Gastrocnemius medialis (tissue), 4 donors: ENCODE data around the gene CA9.

Source experiments
- CTCF ChIP-seq, 5 experiments: fragments of 450-650 bp in 3 of 5; fragments of 200-600 bp in 2 of 5; sonication (generic) in 2 of 5; IDR thresholded peaks in 4 of 5; conservative IDR thresholded peaks in 1 of 5; 1 replicate in 4 of 5; 2 replicates in 1 of 5; pipeline ENCODE4 v1.5.1; 2016 to 2019; ENCODE audit warnings: antibody characterized with exemption in 5 of 5, mild to moderate bottlenecking in 3 of 5, moderate library complexity in 3 of 5
- POLR2A ChIP-seq, 2 donors: fragments of 450-650 bp; IDR thresholded peaks; one replicate each; pipeline ENCODE4 v1.6.1; 2017; ENCODE audit warnings: antibody characterized with exemption in 2 of 2, mild to moderate bottlenecking in 2 of 2, moderate library complexity in 2 of 2

GRCh38 chr9:35673132-35674024 lies at the start of gene CA9:
- no peak for TF ChIP-seq POLR2A (IDR thresholded peaks at IDR 0.05)
- no peak for TF ChIP-seq CTCF (IDR thresholded peaks at IDR 0.05 in 4 of 5, conservative IDR thresholded peaks at IDR 0.05 in 1 of 5)
